Activated CD8-positive, alpha-beta T cell treated with anti-CD3 and anti-CD28 coated beads for 36 hours (primary cell): ENCODE results near the gene SHROOM2. TPM values are rescaled to one million over a fixed set of nuclear protein-coding genes. Genes with fewer than 3 reads are reported as not detected.

Experiments
- ATAC-seq: fragments of 200-7000 bp; cut with Tn5 transposase; one replicate; pipeline ENCODE4 v1.10.0; 2021; ENCODE audit warnings: mild to moderate bottlenecking, moderate library complexity
- CTCF ChIA-PET: fragments of 350-600 bp; sonication (Branson Sonifier 250); formaldehyde crosslinking; loops from one replicate; lab custom pipeline; 2021; ENCODE audit warnings: antibody characterized with exemption; lab: Charles Lee
- POLR2A ChIA-PET: fragments of 350-600 bp; sonication (Branson Sonifier 250); formaldehyde crosslinking; loops from one replicate; lab custom pipeline; 2021; ENCODE audit warnings: antibody characterized with exemption; lab: Charles Lee
- DNase-seq: peaks from one replicate; pipeline ENCODE4 v3.0.0-alpha.2; 2020
- H3K27ac Mint-ChIP-seq: one replicate; pipeline ENCODE4 v1.8.0; 2021; ENCODE audit warnings: mild to moderate bottlenecking, mixed read lengths
- H3K27me3 Mint-ChIP-seq: one replicate; pipeline ENCODE4 v1.8.0; 2021; ENCODE audit warnings: mixed read lengths
- H3K36me3 Mint-ChIP-seq: one replicate; pipeline ENCODE4 v1.8.0; 2021; ENCODE audit warnings: low read depth, mixed read lengths
- H3K4me1 Mint-ChIP-seq: one replicate; pipeline ENCODE4 v1.8.0; 2021; ENCODE audit warnings: low read depth, mixed read lengths
- H3K4me3 Mint-ChIP-seq: one replicate; pipeline ENCODE4 v1.8.0; 2021; ENCODE audit warnings: mild to moderate bottlenecking, moderate library complexity, mixed read lengths
- H3K9me3 Mint-ChIP-seq: one replicate; pipeline ENCODE4 v1.8.0; 2021; ENCODE audit warnings: mixed read lengths
- CTCF ChIP-seq: fragments of 200-600 bp; IDR thresholded peaks from one replicate; pipeline ENCODE4 v1.8.0; 2022; ENCODE audit warnings: antibody characterized with exemption, mild to moderate bottlenecking
- intact Hi-C: fragments of 100-400 bp; cut with micrococcal nuclease; formaldehyde crosslinking; loops from one replicate; pipeline ENCODE4 v1.10.0; 2022
- total RNA-seq, 2 experiments: library from RNA; stranded (reverse); gene quantifications; one replicate each; pipeline ENCODE4 v1.2.3, GENCODE V29; 2021

Gene SHROOM2
- total RNA-seq, 2 experiments from 2014 or later = not detected

- POLR2A ChIA-PET = interaction anchor here (0.5 kb wide), 1 partner anchor 219 kb away, joined by 3 read pairs; no protein-coding TSS in a partner anchor
- TF ChIP-seq CTCF = no peak
- H3K27ac Mint-ChIP-seq = no peak overlapping the region
- DNase-seq = no peak
- intact Hi-C loops = no loop called here
- peaks cover 25% of the 10 kb centered on the region for H3K27me3 Mint-ChIP-seq
- no peak overlapping the region for H3K4me3 Mint-ChIP-seq
- CTCF ChIA-PET = no interaction called here
- ATAC-seq = no peak
- H3K4me1 Mint-ChIP-seq = no peaks in the 10 kb centered on the region
- no peaks in the 10 kb centered on the region for H3K36me3 Mint-ChIP-seq
- H3K9me3 Mint-ChIP-seq = no peaks in the 10 kb centered on the region
These were observed 4.6 kb downstream of the SHROOM2 start for GRCh38 chrX:9790866-9791265.

DNA sequence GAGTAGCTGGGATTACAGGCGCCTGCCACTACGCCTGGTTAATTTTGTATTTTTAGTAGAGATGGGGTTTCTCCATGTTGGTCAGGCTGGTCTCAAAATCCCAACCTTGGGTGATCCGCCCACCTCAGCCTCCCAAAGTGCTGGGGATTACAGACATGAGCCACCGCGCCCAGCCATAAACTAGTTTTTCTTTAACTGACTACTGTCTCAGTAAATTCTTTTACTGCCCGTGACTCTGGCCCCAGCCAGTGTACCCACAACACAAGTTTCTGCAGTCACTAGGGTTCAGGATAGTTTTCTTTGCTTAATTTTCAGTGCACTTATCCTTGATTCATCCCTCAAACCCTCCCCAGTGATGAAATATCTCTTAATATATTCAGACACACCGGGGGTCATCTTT, 8.3 kb downstream of the SHROOM2 start:
- H3K27me3 Mint-ChIP-seq = peaks cover 5% of the 10 kb centered on the region
- no peaks in the 10 kb centered on the region for H3K36me3 Mint-ChIP-seq
- peaks cover under 1% of the 10 kb centered on the region for H3K9me3 Mint-ChIP-seq
- ATAC-seq = no peak
- no peaks in the 10 kb centered on the region for H3K4me1 Mint-ChIP-seq
- intact Hi-C loops = no loop called here
- TF ChIP-seq CTCF = no peak
- ChIA-PET CTCF (no interaction called here), POLR2A (no interaction called here)
- DNase-seq = no peak
- H3K27ac Mint-ChIP-seq = no peak overlapping the region
- no peak overlapping the region for H3K4me3 Mint-ChIP-seq

DNA sequence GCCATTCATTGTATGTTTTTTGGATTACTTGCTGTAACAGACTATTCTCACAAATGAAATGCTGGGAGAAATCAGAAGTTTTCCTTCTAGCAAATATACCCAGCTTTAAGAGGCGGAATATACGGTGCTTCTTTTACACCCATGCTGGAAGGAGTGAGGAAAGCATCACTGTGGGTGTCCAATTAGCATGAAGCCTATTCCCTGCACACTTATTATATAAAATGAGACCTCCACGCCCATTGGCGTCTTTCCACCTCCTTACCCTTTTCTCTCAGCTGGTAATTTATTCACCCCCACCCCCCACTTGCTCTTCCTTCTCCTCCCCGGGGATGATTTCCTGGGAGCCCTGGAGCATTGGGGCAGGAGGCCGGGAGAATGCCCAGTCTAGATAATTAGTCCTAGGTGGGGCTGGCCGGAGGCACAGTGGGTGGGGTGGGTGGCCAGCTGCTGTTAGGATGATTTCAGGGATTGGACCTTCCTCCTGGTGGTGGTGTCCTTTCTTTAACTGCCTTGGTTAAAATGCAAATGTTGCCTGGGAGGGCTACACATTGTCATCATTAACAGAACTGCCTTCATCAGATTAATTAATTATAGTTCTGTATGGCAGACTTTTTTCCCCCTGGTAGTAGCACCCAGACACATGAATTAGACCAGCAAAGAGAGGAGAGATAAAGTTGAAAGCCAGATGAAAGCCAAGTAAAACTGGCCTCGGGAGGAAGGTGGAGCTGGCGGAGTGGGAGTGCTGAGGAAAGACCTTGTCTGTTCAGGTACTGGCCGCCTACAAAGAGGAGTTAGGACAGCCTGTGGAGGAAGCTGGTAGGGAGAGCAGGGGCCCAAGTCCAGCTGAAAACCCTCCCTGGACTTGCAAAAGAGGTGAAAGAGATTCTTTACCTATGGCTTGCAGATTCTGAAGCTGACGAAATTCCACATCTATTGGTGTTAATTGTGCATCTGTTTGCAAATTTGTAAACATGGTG, 11.4 kb downstream of the SHROOM2 start:
- Mint-ChIP-seq H3K27me3 (peaks cover 9% of the 10 kb centered on the region), H3K27ac (no peak overlapping the region), H3K36me3 (no peaks in the 10 kb centered on the region), H3K4me3 (no peak overlapping the region), H3K9me3 (peaks cover 9% of the 10 kb centered on the region), H3K4me1 (no peaks in the 10 kb centered on the region)
- POLR2A ChIA-PET = no interaction called here
- CTCF ChIA-PET = interaction anchor here (1.3 kb wide), 1 partner anchor 322 kb away, joined by 3 read pairs; no protein-coding TSS in a partner anchor
- no peak for TF ChIP-seq CTCF
- DNase-seq = no peak
- no peak for ATAC-seq
- intact Hi-C loops = no loop called here

- ChIA-PET POLR2A (no interaction called here), CTCF (no interaction called here)
- Mint-ChIP-seq H3K27me3 (peaks cover 5% of the 10 kb centered on the region), H3K36me3 (no peaks in the 10 kb centered on the region), H3K4me3 (no peak overlapping the region), H3K4me1 (no peaks in the 10 kb centered on the region), H3K27ac (no peak overlapping the region), H3K9me3 (peaks cover 9% of the 10 kb centered on the region)
- DNase-seq (no peak), ATAC-seq (no peak)
- intact Hi-C loops = no loop called here
- TF ChIP-seq CTCF = no peak
These were observed 16.5 kb downstream of the SHROOM2 start for GRCh38 chrX:9802737-9803136.

- intact Hi-C loops = no loop called here
- CTCF ChIA-PET = no interaction called here
- peaks cover 9% of the 10 kb centered on the region for H3K9me3 Mint-ChIP-seq
- POLR2A ChIA-PET = no interaction called here
- no peaks in the 10 kb centered on the region for H3K36me3 Mint-ChIP-seq
- TF ChIP-seq CTCF = no peak
- ATAC-seq (no peak), DNase-seq (no peak)
- H3K4me3 Mint-ChIP-seq = no peak overlapping the region
- H3K4me1 Mint-ChIP-seq = no peaks in the 10 kb centered on the region
- H3K27ac Mint-ChIP-seq = no peak overlapping the region
- H3K27me3 Mint-ChIP-seq = peaks cover 6% of the 10 kb centered on the region
These were observed 18.2 kb downstream of the SHROOM2 start for GRCh38 chrX:9804444-9804843.
